SJSA1 (cell line): ENCODE results near the gene CKLF. TPM values are rescaled to one million over a fixed set of nuclear protein-coding genes. Genes with fewer than 3 reads are reported as not detected.

Source experiments
- DNase-seq, 2 experiments: peaks; one replicate each; pipeline ENCODE4 v3.0.0-alpha.2; 2015 to 2020; ENCODE audit warnings: low spot score in 2 of 2, low read depth in 1 of 2
- H3K27ac ChIP-seq: fragments of 250-450 bp; sonication (Bioruptor Pico); 2 replicates; pipeline ENCODE4 v1.5.1; 2020; ENCODE audit warnings: mild to moderate bottlenecking, moderate library complexity
- H3K27me3 ChIP-seq: fragments of 250-450 bp; sonication (Bioruptor Pico); replicated peaks from 2 replicates; pipeline ENCODE4 v1.5.1; 2020; ENCODE audit warnings: mild to moderate bottlenecking, moderate library complexity
- H3K36me3 ChIP-seq: fragments of 250-450 bp; sonication (Bioruptor Pico); 2 replicates; pipeline ENCODE4 v1.5.1; 2020; ENCODE audit warnings: mild to moderate bottlenecking
- H3K4me1 ChIP-seq: fragments of 250-450 bp; sonication (Bioruptor Pico); replicated peaks from 2 replicates; pipeline ENCODE4 v1.6.1; 2021; ENCODE audit warnings: mild to moderate bottlenecking
- H3K4me3 ChIP-seq: fragments of 250-450 bp; sonication (Bioruptor Pico); 2 replicates; pipeline ENCODE4 v1.5.1; 2020; ENCODE audit warnings: mild to moderate bottlenecking
- H3K9me3 ChIP-seq: fragments of 250-450 bp; sonication (Bioruptor Pico); replicated peaks from 2 replicates; pipeline ENCODE4 v1.5.1; 2020; ENCODE audit warnings: mild to moderate bottlenecking
- total RNA-seq: library from RNA; depleted of rRNA; stranded (reverse); fragments of >200 nt; shearing (Covaris generic); gene quantifications from 2 replicates; pipeline ENCODE4 v1.2.3, GENCODE V29; 2014; rRNA removed

CKLF gene
- 124 and 134 TPM in 2 replicates for total RNA-seq

DNA sequence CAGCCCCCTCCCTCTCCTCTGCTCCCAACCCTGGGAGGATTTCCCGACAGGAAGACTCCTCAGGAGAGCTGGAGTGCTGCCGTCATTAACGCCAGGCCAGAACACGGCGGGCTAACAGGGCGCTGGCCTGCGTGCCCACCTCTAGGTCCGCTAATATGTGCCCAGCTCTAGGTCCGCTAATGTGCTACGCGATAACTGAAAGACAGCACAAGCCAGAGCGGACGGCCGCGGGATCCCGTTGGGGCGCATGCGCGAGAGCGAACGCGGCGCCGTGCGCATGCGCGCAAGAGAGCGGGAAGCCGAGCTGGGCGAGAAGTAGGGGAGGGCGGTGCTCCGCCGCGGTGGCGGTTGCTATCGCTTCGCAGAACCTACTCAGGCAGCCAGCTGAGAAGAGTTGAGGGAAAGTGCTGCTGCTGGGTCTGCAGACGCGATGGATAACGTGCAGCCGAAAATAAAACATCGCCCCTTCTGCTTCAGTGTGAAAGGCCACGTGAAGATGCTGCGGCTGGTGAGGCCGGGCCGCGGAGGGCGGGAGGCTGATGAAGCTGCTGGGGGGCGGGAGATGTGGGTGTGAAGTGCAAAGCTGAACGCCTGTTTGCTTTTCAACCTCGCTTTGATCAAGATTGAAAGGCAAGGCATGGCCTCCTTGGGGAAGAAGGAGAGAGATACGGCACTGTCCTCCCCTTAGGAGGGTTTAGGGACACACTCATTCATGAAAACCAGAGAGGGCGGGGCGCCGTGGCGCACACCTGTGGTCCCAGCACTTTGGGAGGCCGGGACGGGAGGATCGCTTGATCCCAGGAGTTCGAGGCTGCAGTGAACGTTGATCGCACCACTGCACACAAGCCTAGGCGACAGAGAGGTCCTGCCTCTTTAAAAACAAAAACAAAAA is at the start of gene CKLF:
TSS of gene CKLF (plus strand) at position 291 of the 892 bp plus-strand sequence. CDS start at position 431, 140 bp downstream.
- no peaks in the 10 kb centered on the region for H3K9me3 ChIP-seq
- peak; percentile 89 to 94 for DNase-seq
- peak within 1 kb of the TSS; percentile 67 for H3K27ac ChIP-seq
- H3K27me3 ChIP-seq, result no peaks in the 10 kb centered on the region
- peaks cover 44% of the 10 kb centered on the region for H3K4me1 ChIP-seq
- peaks cover 36% of the 10 kb centered on the region for H3K36me3 ChIP-seq
- peak within 1 kb of the TSS; percentile 51 for H3K4me3 ChIP-seq

GRCh38 chr16:66503030-66503429 is 49.3 kb upstream of the CKLF start:
- DNase-seq, result peak in 1 of 2 experiments; percentile 19
- Histone ChIP-seq H3K27me3 (no peaks in the 10 kb centered on the region), H3K36me3 (no peaks in the 10 kb centered on the region), H3K9me3 (no peaks in the 10 kb centered on the region), H3K27ac (no peak overlapping the region), H3K4me3 (no peak overlapping the region), H3K4me1 (peaks cover 2% of the 10 kb centered on the region)

DNA sequence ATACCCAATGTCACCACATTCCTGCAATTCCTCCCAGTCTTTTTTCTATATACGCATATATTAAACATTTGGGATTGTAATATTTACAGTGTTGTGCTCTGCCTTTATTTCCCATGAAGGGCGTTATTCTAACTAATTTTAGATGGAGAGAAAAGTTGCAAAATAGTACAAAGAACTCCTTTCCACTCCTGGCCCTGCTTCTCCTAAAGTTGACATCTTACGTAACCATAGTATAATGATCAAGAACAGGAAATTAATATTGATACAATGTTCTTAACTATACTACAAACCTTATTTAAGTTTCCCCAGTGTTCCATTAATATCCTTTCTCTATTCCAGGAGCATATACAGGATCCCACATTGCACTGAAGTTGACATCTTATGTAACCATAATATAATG is 48.8 kb upstream of the CKLF start:
- Histone ChIP-seq H3K4me3 (no peak overlapping the region), H3K27ac (no peak overlapping the region), H3K27me3 (no peaks in the 10 kb centered on the region), H3K36me3 (no peaks in the 10 kb centered on the region), H3K4me1 (peaks cover 8% of the 10 kb centered on the region), H3K9me3 (no peaks in the 10 kb centered on the region)
- DNase-seq, result no peak

GRCh38 chr16:66507731-66508239 is 44.6 kb upstream of the CKLF start:
- H3K36me3 ChIP-seq, result peaks cover 19% of the 10 kb centered on the region
- no peaks in the 10 kb centered on the region for H3K9me3 ChIP-seq

DNA sequence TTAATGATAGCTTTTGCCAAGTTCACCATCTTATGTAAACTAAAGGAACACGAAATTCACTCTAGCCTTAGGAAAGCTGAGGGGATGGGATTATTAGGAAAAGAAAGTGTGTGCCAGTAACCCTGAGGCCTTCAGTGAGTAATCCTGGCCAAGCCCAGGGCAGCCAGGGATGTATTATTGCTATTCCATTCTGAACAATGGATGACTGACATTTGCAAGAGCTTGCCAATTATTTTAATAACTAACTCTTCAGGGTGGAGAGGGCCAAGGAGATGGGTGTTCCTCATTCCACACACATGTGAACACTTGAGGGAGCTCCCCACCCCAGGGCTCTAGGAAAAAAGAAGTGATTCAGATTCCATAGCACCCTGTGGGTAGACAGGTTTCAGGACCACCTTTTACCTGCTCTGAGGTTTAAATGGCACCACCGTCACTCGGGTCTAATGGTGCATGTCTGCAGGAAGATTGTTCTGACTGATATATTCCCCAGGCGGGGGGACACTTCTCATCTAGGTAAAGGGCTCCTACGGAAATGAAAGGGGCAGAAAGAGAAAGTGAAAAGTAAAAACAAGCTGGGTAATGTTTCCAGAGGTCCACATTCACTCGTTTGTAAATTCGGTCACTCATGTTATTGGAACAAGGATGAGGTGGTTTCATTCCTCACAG is 44.0 kb upstream of the CKLF start:
- no peaks in the 10 kb centered on the region for H3K9me3 ChIP-seq
- no peaks in the 10 kb centered on the region for H3K27me3 ChIP-seq
- no peak overlapping the region for H3K27ac ChIP-seq
- peak; percentile 25 to 30 for DNase-seq
- H3K36me3 ChIP-seq, result peaks cover 19% of the 10 kb centered on the region
- H3K4me1 ChIP-seq, result peaks cover 33% of the 10 kb centered on the region
- no peak overlapping the region for H3K4me3 ChIP-seq

More at GRCh38 chr16:66507731-66508239, 44.6 kb upstream of the CKLF start:
- no peak for DNase-seq
- H3K4me3 ChIP-seq, result no peak overlapping the region
- no peak overlapping the region for H3K27ac ChIP-seq
- no peaks in the 10 kb centered on the region for H3K27me3 ChIP-seq
- peaks cover 27% of the 10 kb centered on the region for H3K4me1 ChIP-seq

- H3K36me3 ChIP-seq, result peaks cover 19% of the 10 kb centered on the region
- no peaks in the 10 kb centered on the region for H3K9me3 ChIP-seq
- no peak overlapping the region for H3K27ac ChIP-seq
- H3K4me3 ChIP-seq, result no peak overlapping the region
- peak in 1 of 2 experiments; percentile 32 for DNase-seq
- H3K4me1 ChIP-seq, result peaks cover 39% of the 10 kb centered on the region
- no peaks in the 10 kb centered on the region for H3K27me3 ChIP-seq
Observed at GRCh38 chr16:66508914-66509496, 43.4 kb upstream of the CKLF start.

DNA sequence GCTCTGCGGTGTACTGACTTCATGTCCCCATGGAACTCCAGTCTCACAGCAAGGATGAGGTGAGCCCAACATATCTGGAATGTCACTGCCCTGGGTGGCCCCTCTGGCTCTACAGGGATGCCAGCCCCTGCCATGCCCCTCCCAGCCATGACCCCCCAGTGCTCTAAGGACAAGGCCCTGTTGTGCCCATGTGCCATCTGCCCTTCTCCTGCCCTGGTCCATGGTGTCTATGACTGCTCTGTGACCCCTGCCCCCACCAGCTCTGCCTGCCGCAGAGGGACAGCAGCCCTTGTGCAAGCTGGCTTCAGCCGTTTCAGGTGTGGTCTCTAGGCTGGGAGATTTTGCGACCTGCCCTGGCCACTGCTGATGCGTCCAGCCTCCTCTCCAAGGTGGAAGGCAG is 42.8 kb upstream of the CKLF start:
- Histone ChIP-seq H3K36me3 (peaks cover 19% of the 10 kb centered on the region), H3K4me3 (no peak overlapping the region), H3K27me3 (no peaks in the 10 kb centered on the region), H3K4me1 (peaks cover 40% of the 10 kb centered on the region), H3K9me3 (no peaks in the 10 kb centered on the region), H3K27ac (no peak overlapping the region)
- peak in 1 of 2 experiments; percentile 25 for DNase-seq

DNA sequence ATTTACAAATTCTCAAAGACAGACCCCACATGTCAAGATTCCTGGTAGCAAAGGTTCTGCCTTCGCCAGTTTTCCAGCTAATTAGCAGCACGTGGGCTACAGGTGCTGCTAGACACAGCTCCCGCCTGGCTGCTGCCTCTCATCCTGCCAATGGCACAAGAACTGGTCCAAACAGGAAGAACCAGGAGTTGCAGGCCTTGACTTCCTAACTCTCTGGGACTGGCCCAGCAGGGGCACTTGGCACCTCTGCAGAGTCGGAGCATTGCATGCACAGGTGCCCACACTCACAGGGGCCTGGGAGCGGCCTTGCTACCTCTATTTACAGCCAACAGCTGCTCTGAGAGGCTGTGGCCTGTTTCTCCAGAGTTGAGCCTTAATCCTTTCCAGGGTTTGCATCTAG is 42.1 kb upstream of the CKLF start:
- H3K27ac ChIP-seq, result no peak overlapping the region
- no peak overlapping the region for H3K4me3 ChIP-seq
- no peaks in the 10 kb centered on the region for H3K27me3 ChIP-seq
- peaks cover 19% of the 10 kb centered on the region for H3K36me3 ChIP-seq
- no peaks in the 10 kb centered on the region for H3K9me3 ChIP-seq
- peaks cover 44% of the 10 kb centered on the region for H3K4me1 ChIP-seq
- peak in 1 of 2 experiments; percentile 37 for DNase-seq

DNA sequence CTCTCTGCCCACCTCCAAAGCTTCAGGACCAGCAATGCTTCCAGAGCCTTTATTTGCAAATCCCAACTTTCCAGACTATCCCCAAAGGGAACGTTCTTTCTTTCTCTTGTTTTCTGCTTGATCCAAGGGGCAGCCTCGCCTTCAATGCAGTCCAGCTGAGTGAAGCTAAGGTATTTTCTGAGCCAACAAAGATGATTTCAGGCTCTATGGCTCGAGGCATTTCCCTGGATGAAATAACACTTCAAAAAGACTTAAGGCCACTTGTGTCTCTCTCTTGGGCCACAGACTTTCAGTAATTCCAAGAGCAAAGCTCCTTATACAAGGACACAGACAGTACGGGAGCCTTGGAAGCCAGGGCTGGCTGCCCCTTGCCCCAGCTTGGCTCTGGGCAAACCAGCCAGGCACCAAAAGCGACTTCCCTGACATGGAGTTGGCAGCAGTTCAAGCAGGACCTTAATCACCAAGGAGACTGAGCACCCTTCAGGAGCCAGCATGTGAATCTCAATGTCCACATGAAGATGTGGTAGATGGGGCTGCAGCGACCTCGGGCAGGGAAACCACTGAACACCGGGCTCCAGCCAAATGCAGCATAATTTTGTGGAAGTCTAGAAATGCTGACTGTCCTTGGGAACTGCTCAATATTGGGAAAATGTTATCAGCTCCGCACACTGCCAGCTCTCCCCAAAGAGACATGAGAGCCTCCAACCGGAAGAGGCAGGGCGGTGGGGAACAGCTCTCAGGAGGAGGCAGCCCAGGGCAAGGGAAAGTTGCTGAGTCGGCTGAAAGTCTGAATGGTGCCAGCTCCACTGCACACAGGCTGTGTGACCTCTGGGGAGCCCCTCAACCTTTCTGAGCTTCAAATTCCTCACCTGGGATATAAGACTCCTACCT is 41.4 kb upstream of the CKLF start:
- H3K27ac ChIP-seq, result peak overlapping the region; percentile 84
- H3K4me1 ChIP-seq, result peaks cover 51% of the 10 kb centered on the region
- H3K36me3 ChIP-seq, result peaks cover 19% of the 10 kb centered on the region
- peak in 1 of 2 experiments; percentile 32 for DNase-seq
- no peaks in the 10 kb centered on the region for H3K9me3 ChIP-seq
- no peaks in the 10 kb centered on the region for H3K27me3 ChIP-seq
- no peak overlapping the region for H3K4me3 ChIP-seq

- peak; percentile 53 to 59 for DNase-seq
- H3K36me3 ChIP-seq, result peaks cover 19% of the 10 kb centered on the region
- peaks cover 58% of the 10 kb centered on the region for H3K4me1 ChIP-seq
- H3K9me3 ChIP-seq, result no peaks in the 10 kb centered on the region
- no peak overlapping the region for H3K4me3 ChIP-seq
- H3K27me3 ChIP-seq, result no peaks in the 10 kb centered on the region
- peak overlapping the region; percentile 84 for H3K27ac ChIP-seq
Observed at GRCh38 chr16:66511602-66512271, 40.6 kb upstream of the CKLF start.

DNA sequence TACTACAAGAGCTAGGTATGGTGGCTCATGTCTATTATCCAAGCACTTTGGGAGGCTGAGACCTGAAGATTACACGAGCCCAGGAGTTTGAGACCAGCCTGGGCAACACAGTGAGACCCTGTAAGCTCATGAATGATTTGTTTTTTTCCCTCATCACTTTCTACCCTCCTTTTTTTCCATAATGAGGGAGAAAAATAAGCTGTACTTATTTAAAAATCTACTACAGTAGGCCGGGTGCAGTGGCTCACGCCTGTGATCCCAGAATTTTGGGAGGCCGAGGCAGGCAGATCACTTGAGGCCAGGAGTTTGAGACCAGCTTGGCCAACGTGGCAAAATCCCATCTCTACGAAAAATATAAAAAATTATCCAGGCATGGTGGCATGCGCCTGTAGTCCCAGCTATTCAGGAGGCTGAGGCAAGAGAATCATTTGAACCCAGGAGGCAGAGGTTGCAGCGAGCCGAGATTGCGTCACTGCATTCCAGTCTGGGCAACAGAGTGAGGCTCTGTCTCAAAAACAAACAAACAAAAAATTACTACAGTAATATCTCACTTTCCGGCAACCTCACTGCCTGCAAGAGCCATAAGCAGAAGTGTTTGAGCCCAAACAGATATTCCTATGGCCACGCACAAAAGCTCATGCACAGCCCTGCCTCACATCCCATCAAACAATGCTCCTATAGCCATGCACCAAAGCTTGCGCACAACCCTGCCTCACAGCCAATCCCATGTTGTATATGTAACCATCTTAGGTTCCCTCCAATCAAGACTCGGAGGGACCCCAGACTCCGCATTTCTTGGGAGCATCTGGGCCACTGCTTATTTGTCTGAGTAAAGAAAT is 39.9 kb upstream of the CKLF start:
- Histone ChIP-seq H3K27me3 (no peaks in the 10 kb centered on the region), H3K9me3 (no peaks in the 10 kb centered on the region), H3K36me3 (peaks cover 22% of the 10 kb centered on the region), H3K4me3 (no peak overlapping the region), H3K27ac (peak overlapping the region; percentile 84), H3K4me1 (peaks cover 65% of the 10 kb centered on the region)
- peak; percentile 64 to 73 for DNase-seq
